ENCODE measurements around the gene C19orf67. TPM values are rescaled to one million over a fixed set of nuclear protein-coding genes. Genes with fewer than 3 reads are reported as not detected.

The C19orf67 gene
- total RNA-seq, 4 donors from 2014 or later = not detected

DNA sequence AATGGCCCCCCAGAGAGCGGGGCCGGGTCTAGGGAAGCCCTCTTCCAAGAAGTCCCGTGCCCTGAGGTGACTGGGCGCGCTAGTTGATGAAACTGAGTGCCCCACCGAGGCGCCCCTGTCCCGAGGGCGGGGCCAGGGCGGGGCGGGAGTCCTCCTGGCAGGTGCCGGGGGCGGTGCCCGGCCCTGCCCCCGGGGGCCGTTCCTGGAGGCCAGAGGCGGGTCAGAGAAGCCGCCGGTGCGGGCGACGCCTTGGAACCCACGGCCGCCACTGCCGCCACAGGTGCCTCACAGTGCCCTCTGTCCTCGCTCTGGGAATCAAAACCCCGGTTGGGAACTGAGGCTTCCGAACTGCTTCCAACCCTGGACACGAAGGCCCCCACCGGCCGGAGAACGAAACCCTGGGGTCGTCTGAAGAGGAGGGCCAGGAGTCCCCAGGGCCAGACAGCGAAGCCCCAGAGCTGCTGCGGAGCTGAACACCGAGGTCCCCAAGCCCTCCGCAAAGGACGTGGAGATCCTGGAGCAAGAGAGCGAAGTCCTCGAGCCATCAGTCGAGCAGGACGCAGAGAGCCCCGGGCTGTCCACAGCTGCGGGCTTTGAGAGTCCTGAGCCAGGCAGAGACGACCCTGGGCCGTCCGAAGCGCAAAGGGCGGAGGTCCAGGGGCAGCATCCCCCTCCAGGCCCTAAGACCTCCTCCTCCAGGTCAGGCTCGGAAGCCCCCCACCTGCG lies 12.9 kb downstream of the C19orf67 start, which contains the start of gene MISP3:
Gene MISP3 (plus strand): TSS at position 252 of the 726 bp plus-strand sequence. CDS start 524 bp downstream, outside the sequence.
- WGBS, 2 donors = 2 to 3% methylated on average over 8 to 27 of the region's 51 CpGs
- Histone ChIP-seq H3K27me3 (no peaks in the 10 kb centered on the region), H3K27ac (peak within 1 kb of the TSS; percentile 78 to 96 (median 87)), H3K4me3 (peak within 1 kb of the TSS; percentile 55 to 89 (median 72)), H3K9me3 (no peaks in the 10 kb centered on the region), H3K36me3 (no peaks in the 10 kb centered on the region), H3K4me1 (peaks cover 0 to 44% (median 20%) of the 10 kb centered on the region in 4 donors)
- no peak for DNase-seq (ENCODE audit: low spot score in 2 of 2)
- no peak for TF ChIP-seq EP300 (IDR thresholded peaks at IDR 0.05)
- TF ChIP-seq POLR2A (IDR thresholded peaks at IDR 0.05) = no peak

DNA sequence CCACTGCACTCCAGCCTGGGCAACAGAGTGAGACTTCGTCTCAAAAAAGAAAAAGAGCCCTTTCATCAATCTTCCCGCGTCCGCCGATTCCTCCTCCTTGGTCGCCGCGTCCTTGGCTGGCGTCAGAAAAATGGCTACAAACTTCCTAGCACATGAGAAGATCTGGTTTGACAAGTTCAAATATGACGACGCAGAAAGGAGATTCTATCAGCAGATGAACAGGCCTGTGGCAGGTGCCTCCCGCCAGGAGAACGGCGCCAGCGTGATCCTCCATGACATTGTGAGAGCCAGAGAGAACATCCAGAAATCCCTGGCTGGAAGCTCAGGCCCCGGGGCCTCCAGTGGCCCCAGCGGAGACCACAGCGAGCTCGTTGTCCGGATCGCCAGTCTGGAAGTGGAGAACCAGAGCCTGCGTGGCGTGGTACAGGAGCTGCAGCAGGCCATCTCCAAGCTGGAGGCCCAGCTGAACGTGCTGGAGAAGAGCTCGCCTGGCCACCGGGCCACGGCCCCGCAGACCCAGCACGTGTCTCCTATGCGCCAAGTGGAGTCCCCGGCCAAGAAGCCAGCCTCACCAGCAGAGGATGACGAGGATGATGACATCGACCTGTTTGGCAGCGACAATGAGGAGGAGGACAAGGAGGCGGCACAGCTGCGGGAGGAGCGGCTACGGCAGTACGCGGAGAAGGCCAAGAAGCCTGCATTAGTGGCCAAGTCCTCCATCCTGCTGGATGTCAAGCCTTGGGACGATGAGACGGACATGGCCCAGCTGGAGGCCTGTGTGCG lies 15.1 kb downstream of the C19orf67 start:
- no peaks in the 10 kb centered on the region for H3K36me3 ChIP-seq
- no peak overlapping the region for H3K27ac ChIP-seq
- no peaks in the 10 kb centered on the region for H3K9me3 ChIP-seq
- WGBS, 2 donors = 93 to 95% methylated on average over 40 to 43 of the region's 43 CpGs
- no peak overlapping the region for H3K4me3 ChIP-seq
- no peaks in the 10 kb centered on the region for H3K27me3 ChIP-seq
- TF ChIP-seq EP300 (IDR thresholded peaks at IDR 0.05) (no peak), POLR2A (IDR thresholded peaks at IDR 0.05) (no peak), CTCF (IDR thresholded peaks at IDR 0.05) (no peak)
- peaks cover 0 to 39% (median 19%) of the 10 kb centered on the region in 4 donors for H3K4me1 ChIP-seq
- no peak for DNase-seq (ENCODE audit: low spot score in 2 of 2)

GRCh38 chr19:14066134-14066533 lies 19.4 kb downstream of the C19orf67 start:
- no peaks in the 10 kb centered on the region for H3K36me3 ChIP-seq
- no peak overlapping the region for H3K27ac ChIP-seq
- TF ChIP-seq POLR2A (IDR thresholded peaks at IDR 0.05) = no peak
- no peak for TF ChIP-seq CTCF (IDR thresholded peaks at IDR 0.05)
- TF ChIP-seq EP300 (IDR thresholded peaks at IDR 0.05) = no peak
- H3K9me3 ChIP-seq = no peaks in the 10 kb centered on the region
- no peak overlapping the region for H3K4me3 ChIP-seq
- H3K4me1 ChIP-seq = no peaks in the 10 kb centered on the region
- DNase-seq (ENCODE audit: low spot score in 2 of 2) = no peak
- WGBS, 2 donors = 66 to 67% methylated on average over 2 of the region's 2 CpGs
- peaks cover 0 to 21% of the 10 kb centered on the region in 2 donors for H3K27me3 ChIP-seq

DNA sequence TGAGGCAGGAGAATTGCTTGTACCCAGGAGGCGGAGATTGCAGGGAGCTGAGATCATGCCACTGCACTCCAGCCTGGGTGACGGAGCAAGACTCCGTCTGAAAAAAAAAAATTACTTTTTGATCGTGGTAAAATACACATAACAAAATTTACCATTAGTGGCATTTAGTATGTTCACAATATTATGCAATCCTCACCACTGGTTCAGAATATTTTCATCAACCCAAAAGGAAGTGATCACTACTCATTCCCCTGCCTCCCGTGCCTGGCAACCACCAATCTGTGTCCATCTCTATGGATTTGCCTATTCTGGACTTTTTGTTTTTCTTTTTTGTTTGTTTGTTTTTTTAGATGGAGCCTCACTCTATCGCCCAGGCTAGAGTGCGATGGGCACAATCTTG lies 22.5 kb downstream of the C19orf67 start:
- no peak overlapping the region for H3K27ac ChIP-seq
- H3K36me3 ChIP-seq = no peaks in the 10 kb centered on the region
- H3K4me1 ChIP-seq = peaks cover 0 to 9% (median 0%) of the 10 kb centered on the region in 4 donors
- no peak overlapping the region for H3K4me3 ChIP-seq
- no peak for DNase-seq (ENCODE audit: low spot score in 2 of 2)
- peaks cover 2 to 49% of the 10 kb centered on the region in 2 donors for H3K27me3 ChIP-seq
- H3K9me3 ChIP-seq = no peaks in the 10 kb centered on the region
- WGBS, 2 donors = 70 to 71% methylated on average over 7 of the region's 7 CpGs
- no peak for TF ChIP-seq EP300 (IDR thresholded peaks at IDR 0.05)
- TF ChIP-seq CTCF (IDR thresholded peaks at IDR 0.05) = no peak
- TF ChIP-seq POLR2A (IDR thresholded peaks at IDR 0.05) = no peak

- no peak overlapping the region for H3K4me3 ChIP-seq
- 85 to 88% methylated on average over 5 of the region's 5 CpGs for WGBS, 2 donors
- no peaks in the 10 kb centered on the region for H3K36me3 ChIP-seq
- H3K4me1 ChIP-seq = peaks cover 0 to 15% (median 2%) of the 10 kb centered on the region in 4 donors
- H3K27ac ChIP-seq = no peak overlapping the region
- peaks cover 2 to 55% of the 10 kb centered on the region in 2 donors for H3K27me3 ChIP-seq
- no peaks in the 10 kb centered on the region for H3K9me3 ChIP-seq
- DNase-seq (ENCODE audit: low spot score in 2 of 2) = no peak
- no peak for TF ChIP-seq POLR2A (IDR thresholded peaks at IDR 0.05)
- TF ChIP-seq EP300 (IDR thresholded peaks at IDR 0.05) = no peak
- no peak for TF ChIP-seq CTCF (IDR thresholded peaks at IDR 0.05)
Measured at GRCh38 chr19:14062558-14062855, 23.1 kb downstream of the C19orf67 start.

All from tibial nerve (tissue), 4 donors.